ENCODE results near the gene TPPP3. TPM values are rescaled to one million over a fixed set of nuclear protein-coding genes. Genes with fewer than 3 reads are reported as not detected.

TPPP3 gene
- total and polyA plus RNA-seq, 2 donors (not counting 3 experiments of a cell fraction or from before 2014, with no cell fraction given) = 0.33 to 1.3 TPM

GRCh38 chr16:67350324-67350723 is 43.0 kb downstream of the TPPP3 start:
- FAIRE-seq = no peak
- Histone ChIP-seq H3K79me2 (ENCODE audit: control insufficient read depth, insufficient read depth, low read length) (no peaks in the 10 kb centered on the region), H3K27ac (ENCODE audit: insufficient read depth, low read depth, low read length) (no peak overlapping the region), H4K20me1 (replicated peaks; ENCODE audit: control insufficient read depth, extremely low read depth, insufficient read depth, low read length) (no peaks in the 10 kb centered on the region), H3K4me2 (ENCODE audit: insufficient read depth, low read length) (no peak overlapping the region), H3K27me3 (ENCODE audit: control insufficient read depth in 2 of 2, insufficient read depth in 2 of 2, low read length in 2 of 2) (no peaks in the 10 kb centered on the region), H3K36me3 (ENCODE audit: control insufficient read depth in 2 of 2, extremely low read depth in 1 of 2, insufficient read depth in 2 of 2, low read length in 2 of 2) (no peaks in the 10 kb centered on the region), H3K4me3 (replicated peaks in 1 of 3; ENCODE audit: insufficient read depth in 1 of 3, low read depth in 1 of 3, low read length in 3 of 3) (no peak overlapping the region), H3K9me1 (replicated peaks; ENCODE audit: control insufficient read depth, extremely low read depth, insufficient read depth, low read length) (no peaks in the 10 kb centered on the region), H3K9ac (replicated peaks; ENCODE audit: extremely low read depth, insufficient read depth, low read length) (no peak overlapping the region), H2AFZ (ENCODE audit: low read depth, low read length) (no peak overlapping the region), H3K9me3 (replicated peaks; ENCODE audit: control insufficient read depth, insufficient read depth, low read length) (no peaks in the 10 kb centered on the region), H3K4me1 (ENCODE audit: control insufficient read depth, extremely low read depth, insufficient read depth, low read length) (peaks cover 23% of the 10 kb centered on the region)
- dilution Hi-C loops (cut with MboI; ENCODE audit: extremely low pct_ligation_motif_present, low sequenced_read_pairs) = no loop called here
- no peak for DNase-seq (ENCODE audit: low read depth, low spot score)
- ChIA-PET CTCF (interaction anchor here (0.8 to 3.7 kb wide), 9 partner anchors 8 to 81 kb away, joined by 3 to 12 read pairs (median 5); no protein-coding TSS in a partner anchor), POLR2A (no interaction called here)
- intact Hi-C loops (cut with micrococcal nuclease) = no loop called here
- no TSS peak for BruUV-seq (replicated peaks)
- TF ChIP-seq POLR2AphosphoS5 (IDR thresholded peaks at IDR 0.05; ENCODE audit: insufficient read depth, low read depth, low read length) = no peak
- no peak for TF ChIP-seq GATA2 (IDR thresholded peaks at IDR 0.05; ENCODE audit: insufficient read depth, insufficient read length, low read depth, low read length)
- TF ChIP-seq MAX (IDR thresholded peaks at IDR 0.05; ENCODE audit: insufficient read depth, insufficient read length) = no peak
- TF ChIP-seq CTCF (IDR thresholded peaks at IDR 0.05; ENCODE audit: extremely low read depth in 1 of 2, insufficient read depth in 1 of 2, low read depth in 1 of 2, low read length in 2 of 2) = no peak
- no peak for TF ChIP-seq POLR2A (IDR thresholded peaks at IDR 0.05; ENCODE audit: low read depth, low read length)
- no peak for TF ChIP-seq MYC (IDR thresholded peaks at IDR 0.05; ENCODE audit: low read depth, low read length)
- TF ChIP-seq EZH2 (IDR thresholded peaks at IDR 0.05; ENCODE audit: borderline replicate concordance, low read depth, low read length, severe bottlenecking) = no peak
- no peak for TF ChIP-seq FOS (IDR thresholded peaks at IDR 0.05; ENCODE audit: borderline replicate concordance, insufficient read depth, low read length)
- TF ChIP-seq JUN (IDR thresholded peaks at IDR 0.05; ENCODE audit: borderline replicate concordance, insufficient read depth, insufficient read length, low read depth) = no peak

Measured in endothelial cell of umbilical vein (primary cell).